MCF 10A (cell line): Measurements from ENCODE around the gene CLC. TPM values are rescaled to one million over a fixed set of nuclear protein-coding genes. Genes with fewer than 3 reads are reported as not detected.

Experiments used
- BruUV-seq: library from RNA; stranded (reverse); fragments of 400-500 nt; replicated peaks from 2 replicates; lab custom pipeline; 2021; lab: Mats Ljungman, UMichigan
- CTCF ChIA-PET: fragments of 300-600 bp; sonication (Branson Sonifier 250); formaldehyde crosslinking; extraction: SDS; loops from one replicate; lab custom pipeline; 2021; ENCODE audit warnings: antibody characterized with exemption, inconsistent platforms; lab: Yijun Ruan, JAX
- POLR2A ChIA-PET: fragments of 300-600, 350-650 bp; sonication (Branson Sonifier 250); formaldehyde crosslinking; extraction: SDS; loops from one replicate; lab custom pipeline; 2020; ENCODE audit warnings: antibody characterized with exemption, inconsistent platforms; lab: Yijun Ruan, JAX
- DNase-seq: peaks from one replicate; pipeline ENCODE4 v3.0.0-alpha.2; 2018; ENCODE audit not compliant: unreplicated experiment
- H3K27ac Mint-ChIP-seq: one replicate; pipeline ENCODE4 v1.8.0; 2022; ENCODE audit warnings: mild to moderate bottlenecking, low read depth, mixed read lengths; ENCODE audit not compliant: unreplicated experiment
- H3K27me3 Mint-ChIP-seq: one replicate; pipeline ENCODE4 v1.8.0; 2022; ENCODE audit warnings: mixed read lengths; ENCODE audit not compliant: insufficient read depth, unreplicated experiment
- H3K36me3 Mint-ChIP-seq: one replicate; pipeline ENCODE4 v1.8.0; 2022; ENCODE audit warnings: mild to moderate bottlenecking, moderate library complexity, mixed read lengths; ENCODE audit not compliant: insufficient read depth, unreplicated experiment
- H3K4me1 Mint-ChIP-seq: one replicate; pipeline ENCODE4 v1.8.0; 2022; ENCODE audit warnings: mixed read lengths; ENCODE audit not compliant: insufficient read depth, unreplicated experiment
- H3K4me3 Mint-ChIP-seq: one replicate; pipeline ENCODE4 v1.8.0; 2022; ENCODE audit warnings: mild to moderate bottlenecking, moderate library complexity, mixed read lengths; ENCODE audit not compliant: unreplicated experiment
- H3K9me3 Mint-ChIP-seq: one replicate; pipeline ENCODE4 v1.8.0; 2022; ENCODE audit warnings: mixed read lengths; ENCODE audit not compliant: unreplicated experiment
- CTCF ChIP-seq: fragments of 200-600 bp; IDR thresholded peaks from one replicate; pipeline ENCODE4 v1.8.0; 2022; ENCODE audit warnings: antibody characterized with exemption, mild to moderate bottlenecking; ENCODE audit not compliant: unreplicated experiment
- intact Hi-C: fragments of 100-400 bp; cut with micrococcal nuclease; formaldehyde crosslinking; loops from 2 replicates; pipeline ENCODE4 v1.14.1; 2022
- total RNA-seq: library from RNA; stranded (reverse); gene quantifications from 2 replicates; pipeline ENCODE4 v1.2.3, GENCODE V29; 2022

Gene CLC
- total RNA-seq, 1 experiment from 2014 or later, result not detected

DNA sequence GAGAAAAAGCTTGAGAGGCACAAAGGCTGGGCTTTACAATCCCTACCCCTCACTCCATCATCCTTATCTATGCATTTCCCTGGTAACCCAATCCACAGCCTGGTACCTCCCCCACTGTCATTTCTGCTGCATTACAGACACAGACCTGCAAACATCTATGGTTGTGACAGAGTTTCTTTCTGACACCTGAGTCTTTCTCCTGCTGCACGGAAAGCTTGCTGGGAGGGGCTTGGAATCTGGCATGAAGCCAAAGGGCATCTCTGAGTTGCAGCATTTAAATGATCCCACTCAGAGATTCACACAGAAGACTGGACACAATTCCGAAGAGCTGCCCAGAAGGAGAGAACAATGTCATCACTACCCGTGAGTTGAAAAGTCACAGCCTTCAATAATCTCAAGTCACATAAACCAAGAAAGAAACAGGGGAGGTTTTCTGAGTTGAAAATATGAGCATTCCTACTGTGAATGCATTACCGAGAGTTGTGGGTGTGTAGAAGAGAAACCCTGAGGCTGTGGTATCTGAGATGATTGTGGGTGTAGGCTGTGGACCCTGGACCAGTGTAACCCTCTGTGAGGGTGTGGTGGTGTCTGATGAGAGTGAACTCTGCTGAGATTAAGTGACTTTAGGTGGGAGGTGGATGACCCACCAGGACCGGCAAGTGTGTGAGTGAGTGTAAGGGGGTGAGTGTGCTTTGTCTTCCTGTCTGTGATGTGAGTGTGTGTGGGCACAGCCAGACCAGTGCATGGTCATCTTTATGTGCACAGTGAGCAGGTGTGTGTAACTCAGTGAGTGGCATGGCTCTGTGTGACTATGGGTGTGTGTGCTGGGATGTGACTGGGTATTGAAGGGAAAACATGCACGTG, 33.4 kb downstream of the CLC start, which contains the start of gene LGALS14:
LGALS14 (plus strand) TSS at position 301 of the 864 bp plus-strand sequence; CDS start at position 349, 48 bp downstream.
- no peaks in the 10 kb centered on the region for H3K4me1 Mint-ChIP-seq
- no peak within 1 kb of the TSS for H3K27ac Mint-ChIP-seq
- H3K4me3 Mint-ChIP-seq, result no peak within 1 kb of the TSS
- no peak for TF ChIP-seq CTCF
- peaks cover 53% of the 10 kb centered on the region for H3K27me3 Mint-ChIP-seq
- ChIA-PET POLR2A (no interaction called here), CTCF (interaction anchor here (0.6 to 1.9 kb wide), 3 partner anchors 30 to 866 kb away, joined by 3 to 9 read pairs (median 3); no protein-coding TSS in a partner anchor)
- H3K9me3 Mint-ChIP-seq, result no peaks in the 10 kb centered on the region
- no peak for DNase-seq
- H3K36me3 Mint-ChIP-seq, result no peaks in the 10 kb centered on the region
- BruUV-seq, result no TSS peak
- intact Hi-C loops, result no loop called here

GRCh38 chr19:39701291-39701690, 36.5 kb downstream of the CLC start:
- Mint-ChIP-seq H3K36me3 (no peaks in the 10 kb centered on the region), H3K27me3 (peaks cover 69% of the 10 kb centered on the region), H3K27ac (no peak overlapping the region), H3K9me3 (no peaks in the 10 kb centered on the region), H3K4me3 (no peak overlapping the region), H3K4me1 (peaks cover 8% of the 10 kb centered on the region)
- intact Hi-C loops, result no loop called here
- no peak for DNase-seq
- no peak for TF ChIP-seq CTCF
- CTCF ChIA-PET, result interaction anchor here (0.6 to 1.2 kb wide), 3 partner anchors 25 to 269 kb away, joined by 3 to 5 read pairs (median 3); partner anchors contain the start of gene PSMC4
- POLR2A ChIA-PET, result no interaction called here
- BruUV-seq, result no TSS peak

- Mint-ChIP-seq H3K27me3 (peaks cover 67% of the 10 kb centered on the region), H3K36me3 (no peaks in the 10 kb centered on the region)
- intact Hi-C loops, result no loop called here
These were observed 39.3 kb downstream of the CLC start for GRCh38 chr19:39698535-39698934.

More at GRCh38 chr19:39698535-39698934, 39.3 kb downstream of the CLC start:
- TF ChIP-seq CTCF, result no peak
- BruUV-seq, result no TSS peak
- Mint-ChIP-seq H3K4me1 (peaks cover 11% of the 10 kb centered on the region), H3K27ac (no peak overlapping the region), H3K4me3 (no peak overlapping the region), H3K9me3 (no peaks in the 10 kb centered on the region)
- POLR2A ChIA-PET, result interaction anchor here (0.8 kb wide), 1 partner anchor 11 kb away, joined by 4 read pairs; no protein-coding TSS in a partner anchor
- CTCF ChIA-PET, result interaction anchor here (2.2 kb wide), 1 partner anchor 27 kb away, joined by 7 read pairs; no protein-coding TSS in a partner anchor
- DNase-seq, result no peak
